HepG2 (cell line): Measurements from ENCODE around the gene SENP5. TPM values are rescaled to one million over a fixed set of nuclear protein-coding genes. Genes with fewer than 3 reads are reported as not detected.

Experiments
- ATAC-seq: fragments of 200-7000 bp; cut with Tn5 transposase; 3 replicates; pipeline ENCODE4 v1.9.1; 2020; ENCODE audit warnings: mild to moderate bottlenecking, moderate library complexity
- BruUV-seq: library from RNA; stranded (reverse); fragments of 400-500 nt; replicated peaks from 2 replicates; lab custom pipeline; 2021; lab: Mats Ljungman, UMichigan
- CTCF ChIA-PET: fragments of 300-600 bp; formaldehyde crosslinking; extraction: SDS; loops from one replicate; lab custom pipeline; 2021; ENCODE audit warnings: low total read pairs, inconsistent platforms, low intra/inter-chr PET ratio; lab: Yijun Ruan, JAX
- POLR2A ChIA-PET: fragments of 350-600 bp; sonication (Branson Sonifier 250); formaldehyde crosslinking; loops from one replicate; lab custom pipeline; 2020; ENCODE audit warnings: antibody characterized with exemption, inconsistent platforms; lab: Yijun Ruan, JAX
- DNase-seq: peaks from one replicate; pipeline ENCODE4 v3.0.0-alpha.2; 2015; ENCODE audit warnings: low spot score
- FAIRE-seq: peaks from 3 replicates; lab custom pipeline; 2011; peaks lifted over from hg19 to GRCh38; lab: Jason Lieb, UNC
- H2AFZ ChIP-seq: one replicate; pipeline ENCODE4 v1.6.1; 2011; ENCODE audit warnings: low read length, inconsistent platforms
- H3K27ac ChIP-seq: fragments of 300-600 bp; 3 replicates; pipeline ENCODE4 v1.8.0; 2011; ENCODE audit warnings: mixed run types, mild to moderate bottlenecking, mixed read lengths, low read length, inconsistent platforms; ENCODE audit not compliant: insufficient read depth; ENCODE audit errors: extremely low read length
- H3K27me3 ChIP-seq, 2 experiments: fragments of 200-600 bp in 1 of 2; 2 replicates in 1 of 2; 3 replicates in 1 of 2; pipeline versions ENCODE4 v1.6.0 to v1.8.0; 2011; ENCODE audit warnings: low read length in 2 of 2, mild to moderate bottlenecking in 2 of 2, moderate library complexity in 2 of 2, inconsistent platforms in 1 of 2; ENCODE audit not compliant: insufficient read depth in 2 of 2, control insufficient read depth in 1 of 2
- H3K36me3 ChIP-seq, 2 experiments: fragments of 200-600 bp in 1 of 2; replicated peaks in 1 of 2; 2 replicates in 1 of 2; 3 replicates in 1 of 2; pipeline versions ENCODE4 v1.5.1 to v1.8.0; 2011; ENCODE audit warnings: low read length in 2 of 2, inconsistent platforms in 1 of 2; ENCODE audit not compliant: insufficient read depth in 2 of 2, control insufficient read depth in 1 of 2
- H3K4me1 ChIP-seq: 2 replicates; pipeline ENCODE4 v1.5.1; 2012; ENCODE audit warnings: low read length, inconsistent platforms; ENCODE audit not compliant: insufficient read depth
- H3K4me2 ChIP-seq: 2 replicates; pipeline ENCODE4 v1.6.0; 2011; ENCODE audit warnings: low read depth, low read length, inconsistent platforms
- H3K4me3 ChIP-seq, 3 experiments: fragments of 200-600 bp in 1 of 3; sonication (generic), shearing (Covaris generic) in 1 of 3; replicated peaks in 1 of 3; 2 replicates each; pipeline ENCODE4 v1.5.1; 2011 to 2016; ENCODE audit warnings: low read length in 3 of 3, inconsistent platforms in 2 of 3, low read depth in 2 of 3, mild to moderate bottlenecking in 2 of 3, control low read depth in 1 of 3, mixed read lengths in 1 of 3; ENCODE audit not compliant: insufficient read depth in 1 of 3
- H3K79me2 ChIP-seq: one replicate; pipeline ENCODE4 v1.6.1; 2011; ENCODE audit warnings: low read length, inconsistent platforms; ENCODE audit not compliant: insufficient read depth
- H3K9ac ChIP-seq: 2 replicates; pipeline ENCODE4 v1.6.0; 2011; ENCODE audit warnings: mild to moderate bottlenecking, low read depth, low read length, inconsistent platforms; ENCODE audit not compliant: insufficient read depth
- H3K9me3 ChIP-seq: 2 replicates; pipeline ENCODE4 v1.5.1; 2012; ENCODE audit warnings: mild to moderate bottlenecking, low read length
- H4K20me1 ChIP-seq: 2 replicates; pipeline ENCODE4 v1.6.0; 2011; ENCODE audit warnings: inconsistent platforms, mild to moderate bottlenecking, low read length, moderate library complexity; ENCODE audit not compliant: insufficient read depth
- FOXO4 ChIP-seq: sonication (generic); formaldehyde crosslinking; conservative IDR thresholded peaks from 2 replicates; pipeline ENCODE4 v1.8.1; 2023; ENCODE audit warnings: missing genetic modification reagents
- LBX2 ChIP-seq: sonication (generic); formaldehyde crosslinking; IDR thresholded peaks from 2 replicates; pipeline ENCODE4 v1.5.0; 2020; ENCODE audit warnings: missing genetic modification reagents, mild to moderate bottlenecking, borderline replicate concordance
- TAF15 ChIP-seq: fragments of 200-400 bp; formaldehyde crosslinking; IDR thresholded peaks from one replicate; pipeline ENCODE4 v1.6.1; 2018; ENCODE audit warnings: mild to moderate bottlenecking, low read depth, low read length; ENCODE audit not compliant: poor library complexity, severe bottlenecking
- USF2 ChIP-seq, 2 experiments: sonication (generic) in 1 of 2; formaldehyde crosslinking in 1 of 2; IDR thresholded peaks; 2 replicates each; pipeline versions ENCODE4 v1.5.1 to v1.6.1; 2011 to 2020; ENCODE audit warnings: borderline replicate concordance in 1 of 2, low read depth in 1 of 2, low read length in 1 of 2, mild to moderate bottlenecking in 1 of 2, missing genetic modification reagents in 1 of 2, moderate library complexity in 1 of 2
- ZBTB44 ChIP-seq: sonication (generic); formaldehyde crosslinking; IDR thresholded peaks from 2 replicates; pipeline ENCODE4 v1.4.0; 2020; ENCODE audit warnings: missing genetic modification reagents
- ZHX1 ChIP-seq: sonication (generic); formaldehyde crosslinking; IDR thresholded peaks from 2 replicates; pipeline ENCODE4 v1.8.1; 2022; ENCODE audit warnings: low read depth, mild to moderate bottlenecking, missing genetic modification reagents
- ZNF230 ChIP-seq: sonication (generic); formaldehyde crosslinking; IDR thresholded peaks from 2 replicates; pipeline ENCODE4 v1.4.0; 2020; ENCODE audit warnings: mild to moderate bottlenecking, missing genetic modification reagents
- ZNF251 ChIP-seq: sonication (generic); formaldehyde crosslinking; IDR thresholded peaks from 2 replicates; pipeline ENCODE4 v1.9.0; 2021; ENCODE audit warnings: mild to moderate bottlenecking, missing genetic modification reagents
- ZNF501 ChIP-seq: sonication (generic); formaldehyde crosslinking; IDR thresholded peaks from 2 replicates; pipeline ENCODE4 v1.5.1; 2020; ENCODE audit warnings: mild to moderate bottlenecking, moderate library complexity, missing genetic modification reagents
- ZNF549 ChIP-seq: sonication (generic); formaldehyde crosslinking; IDR thresholded peaks from 2 replicates; pipeline ENCODE4 v1.5.0; 2020; ENCODE audit warnings: missing genetic modification reagents
- WGBS: methylation state at CpG from one replicate; pipeline ENCODE4 v1.1.6; 2017; ENCODE audit warnings: low lambda C conversion rate; 5-methylcytosine and 5-hydroxymethylcytosine counted together
- in situ Hi-C: cut with HindIII; loops from 2 replicates; pipeline ENCODE4 v1.10.0; 2017; ENCODE audit warnings: low pct_unique_long_range_greater_than_20kb; ENCODE audit not compliant: extremely low pct_ligation_motif_present
- intact Hi-C: fragments of 100-400 bp; cut with micrococcal nuclease; formaldehyde crosslinking; loops from one replicate; pipeline ENCODE4 v1.10.0; 2022; ENCODE audit not compliant: unreplicated experiment
- polyA plus RNA-seq, 8 experiments: library from polyadenylated mRNA; depleted of rRNA in 3 of 8; stranded (reverse) in 7 of 8; unstranded in 1 of 8; fragments of >200 nt; fragmentation: Illumina TruSeq in 4 of 8; extraction: Trizol in 4 of 8; gene quantifications; 2 replicates each; pipeline versions ENCODE4 v1.2.1 to v1.2.3, GENCODE V29; 2011 to 2016; ENCODE audit warnings: low read depth in 4 of 8, missing spikeins in 1 of 8, mixed read lengths in 1 of 8; ENCODE audit not compliant: insufficient read depth in 1 of 8
- total RNA-seq, 5 experiments: library from RNA; depleted of rRNA; stranded (reverse); fragments of >200 nt; fragmentation: Illumina TruSeq; extraction: Trizol; gene quantifications; 2 replicates each; pipeline ENCODE4 v1.2.3, GENCODE V29; 2016; ENCODE audit warnings: low read depth in 1 of 5

Gene SENP5
- total and polyA plus RNA-seq, 2 of the 13 experiments (the other 11 are each of a cell fraction or from before 2014, with no cell fraction given): 17.6 to 30.9 TPM

GRCh38 chr3:196970547-196971093, 102.9 kb downstream of the SENP5 start:
- no peaks in the 10 kb centered on the region for H4K20me1 ChIP-seq
- DNase-seq: no peak
- no peaks in the 10 kb centered on the region for H3K9me3 ChIP-seq
- no peak overlapping the region for H3K27ac ChIP-seq
- BruUV-seq: TSS peak; percentile 64
- in situ Hi-C loops (no loop called here), intact Hi-C loops (loop anchor here (2.0 to 10.0 kb wide), 2 partner anchors 22 to 214 kb away; no protein-coding TSS in a partner anchor)
- FAIRE-seq: no peak
- no peak for ATAC-seq
- H3K79me2 ChIP-seq: peaks cover 33% of the 10 kb centered on the region
- H3K4me2 ChIP-seq: peak overlapping the region; percentile 85
- H3K36me3 ChIP-seq: peaks cover 6 to 17% of the 10 kb centered on the region in 2 experiments
- no peak overlapping the region for H2AFZ ChIP-seq
- H3K4me1 ChIP-seq: peaks cover 56% of the 10 kb centered on the region
- WGBS: 87% methylated on average over 14 of the region's 15 CpGs
- H3K27me3 ChIP-seq: no peaks in the 10 kb centered on the region
- CTCF ChIA-PET: interaction anchor here (1.3 to 2.2 kb wide), 4 partner anchors 22 to 361 kb away, joined by 4 to 15 read pairs (median 8); partner anchors contain the start of gene NCBP2
- peak overlapping the region in 2 of 3 experiments; percentile 32 to 78; a peak in 4 of 6 replicates for H3K4me3 ChIP-seq
- POLR2A ChIA-PET: interaction anchor here (1.6 kb wide), 1 partner anchor 29 kb away, joined by 7 read pairs; no protein-coding TSS in a partner anchor
- H3K9ac ChIP-seq: peak overlapping the region; percentile 52
- TF ChIP-seq USF2 (IDR thresholded peaks at IDR 0.05; ENCODE audit: low read depth, low read length) (no peak), USF2 (CRISPR knock-in tag; IDR thresholded peaks at IDR 0.05; ENCODE audit: borderline replicate concordance) (no peak), ZNF549 (CRISPR knock-in tag) (no peak), ZNF501 (CRISPR knock-in tag) (peak; percentile 52; the same call in 1 of the 2 replicates), ZNF230 (CRISPR knock-in tag) (0 out of 2 replicates have a peak, but pooled peaks have one; percentile 60), ZNF251 (no peak), LBX2 (no peak), ZHX1 (peak; percentile 28; the same call in 1 of the 2 replicates), FOXO4 (CRISPR knock-in tag) (0 out of 2 replicates have a peak, but pooled peaks have one; percentile 13), ZBTB44 (CRISPR knock-in tag) (no peak), TAF15 (no peak)
